ENCODE data around the gene SPHK2.

The SPHK2 gene

DNA sequence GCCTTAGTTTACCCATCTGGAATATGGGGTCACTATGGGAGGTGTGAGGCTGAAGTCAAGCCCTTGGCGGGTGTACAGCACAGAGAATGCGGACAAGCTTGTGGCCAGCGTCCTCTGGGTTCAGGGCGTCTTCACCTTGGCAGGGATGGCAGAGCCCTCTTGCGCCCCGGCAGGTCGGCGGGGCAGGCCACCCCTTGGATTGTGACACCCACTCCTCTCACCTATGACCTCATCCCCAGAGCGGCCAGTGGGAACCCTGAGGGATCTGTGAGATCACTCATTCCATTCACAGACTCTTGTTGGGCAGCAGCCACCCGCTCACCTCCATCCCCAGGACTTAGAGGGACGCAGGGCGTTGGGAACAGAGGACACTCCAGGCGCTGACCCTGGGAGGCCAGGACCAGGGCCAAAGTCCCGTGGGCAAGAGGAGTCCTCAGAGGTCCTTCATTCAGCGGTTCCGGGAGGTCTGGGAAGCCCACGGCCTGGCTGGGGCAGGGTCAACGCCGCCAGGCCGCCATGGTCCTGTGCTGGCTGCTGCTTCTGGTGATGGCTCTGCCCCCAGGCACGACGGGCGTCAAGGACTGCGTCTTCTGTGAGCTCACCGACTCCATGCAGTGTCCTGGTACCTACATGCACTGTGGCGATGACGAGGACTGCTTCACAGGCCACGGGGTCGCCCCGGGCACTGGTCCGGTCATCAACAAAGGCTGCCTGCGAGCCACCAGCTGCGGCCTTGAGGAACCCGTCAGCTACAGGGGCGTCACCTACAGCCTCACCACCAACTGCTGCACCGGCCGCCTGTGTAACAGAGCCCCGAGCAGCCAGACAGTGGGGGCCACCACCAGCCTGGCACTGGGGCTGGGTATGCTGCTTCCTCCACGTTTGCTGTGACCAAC lies 12.6 kb upstream of the SPHK2 start, which contains the start of gene SPACA4:
Gene SPACA4, plus strand, starts transcription at position 280 of the 896 bp plus-strand sequence. Its CDS starts 237 bp downstream, at position 517.
- DNase-seq, result no peak

DNA sequence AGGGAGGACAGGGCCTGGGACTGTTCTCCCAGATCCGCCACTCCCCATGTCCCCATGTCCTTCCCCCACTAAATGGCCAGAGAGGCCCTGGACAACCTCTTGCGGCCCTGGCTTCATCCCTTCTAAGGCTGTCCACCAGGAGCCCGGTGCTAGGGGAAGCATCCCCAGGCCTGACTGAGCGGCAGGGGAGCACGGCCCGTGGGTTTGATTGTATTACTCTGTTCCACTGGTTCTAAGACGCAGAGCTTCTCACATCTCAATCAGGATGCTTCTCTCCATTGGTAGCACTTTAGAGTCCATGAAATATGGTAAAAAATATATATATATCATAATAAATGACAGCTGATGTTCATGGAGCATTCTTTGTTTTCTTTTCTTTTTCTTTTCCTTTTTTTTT lies 11.9 kb upstream of the SPHK2 start:
- no peak for DNase-seq

DNA sequence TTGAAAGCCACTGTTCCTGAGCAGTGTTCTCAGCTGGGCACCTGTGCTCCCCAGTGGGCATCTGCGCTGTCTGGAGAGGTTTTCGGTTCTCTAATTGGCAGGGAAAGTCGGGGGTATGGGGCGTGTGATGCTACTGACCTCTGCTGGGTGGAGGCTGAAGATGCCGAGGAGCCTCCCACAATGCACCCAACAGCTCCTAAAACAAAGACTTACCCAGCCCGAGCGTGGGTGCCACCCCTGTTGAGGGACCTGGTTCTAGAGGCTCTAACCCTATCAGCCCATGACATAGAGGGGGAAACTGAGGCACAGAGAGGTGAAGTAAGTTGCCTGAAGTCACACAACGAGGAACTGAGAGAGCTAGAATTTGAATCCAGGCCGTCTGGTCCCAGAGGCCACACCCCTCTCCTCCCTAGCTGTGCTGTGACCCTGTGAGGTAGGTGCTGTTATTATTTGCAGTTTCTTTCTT lies 10.5 kb upstream of the SPHK2 start:
- peak; percentile 58 for DNase-seq

DNA sequence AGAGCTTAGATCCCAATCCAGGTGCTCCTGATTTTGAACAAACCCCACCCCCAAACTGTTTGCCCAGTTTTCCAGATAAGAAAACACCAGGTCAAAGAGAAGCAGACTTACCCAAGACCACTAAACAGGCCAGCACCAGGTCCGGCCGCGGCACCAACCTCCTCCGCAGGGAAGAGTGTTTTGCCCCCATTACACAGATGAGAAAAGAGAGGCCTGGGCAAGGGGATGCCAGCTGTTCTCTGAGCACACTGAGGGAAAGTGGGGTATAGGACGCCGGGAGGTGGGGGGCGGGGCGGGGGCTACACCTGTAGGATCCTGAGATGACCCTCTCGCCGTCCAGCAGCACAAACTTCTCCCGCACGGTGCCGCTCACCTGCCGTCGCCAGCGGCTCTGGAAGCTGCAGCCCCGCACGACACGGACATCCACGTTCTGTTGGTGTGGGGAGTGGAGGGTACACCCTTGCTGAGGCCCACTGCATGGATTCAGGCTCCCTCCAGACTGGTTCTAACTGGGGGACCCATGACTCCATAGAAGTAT lies 9.7 kb upstream of the SPHK2 start:
- DNase-seq, result no peak

DNA sequence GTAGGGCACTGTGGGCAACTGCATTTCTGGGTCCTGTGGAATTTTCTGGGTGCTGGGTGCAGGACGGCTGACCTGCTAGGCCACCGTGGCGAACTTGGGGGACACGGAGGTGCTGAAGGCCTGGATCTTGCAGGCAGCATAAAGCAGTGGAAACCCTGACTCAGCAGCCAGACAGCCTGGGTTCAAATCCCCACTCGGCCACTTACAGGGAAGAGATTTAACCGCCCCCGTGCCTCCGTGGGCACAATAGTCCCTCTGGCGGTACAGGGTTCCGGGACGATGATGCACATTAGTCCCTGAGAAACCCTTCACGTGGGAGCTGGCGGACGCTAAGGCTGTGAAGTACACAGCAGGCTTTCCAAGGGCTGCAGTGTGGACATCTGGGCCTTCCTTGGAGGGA lies 7.4 kb upstream of the SPHK2 start:
- DNase-seq, result no peak

DNA sequence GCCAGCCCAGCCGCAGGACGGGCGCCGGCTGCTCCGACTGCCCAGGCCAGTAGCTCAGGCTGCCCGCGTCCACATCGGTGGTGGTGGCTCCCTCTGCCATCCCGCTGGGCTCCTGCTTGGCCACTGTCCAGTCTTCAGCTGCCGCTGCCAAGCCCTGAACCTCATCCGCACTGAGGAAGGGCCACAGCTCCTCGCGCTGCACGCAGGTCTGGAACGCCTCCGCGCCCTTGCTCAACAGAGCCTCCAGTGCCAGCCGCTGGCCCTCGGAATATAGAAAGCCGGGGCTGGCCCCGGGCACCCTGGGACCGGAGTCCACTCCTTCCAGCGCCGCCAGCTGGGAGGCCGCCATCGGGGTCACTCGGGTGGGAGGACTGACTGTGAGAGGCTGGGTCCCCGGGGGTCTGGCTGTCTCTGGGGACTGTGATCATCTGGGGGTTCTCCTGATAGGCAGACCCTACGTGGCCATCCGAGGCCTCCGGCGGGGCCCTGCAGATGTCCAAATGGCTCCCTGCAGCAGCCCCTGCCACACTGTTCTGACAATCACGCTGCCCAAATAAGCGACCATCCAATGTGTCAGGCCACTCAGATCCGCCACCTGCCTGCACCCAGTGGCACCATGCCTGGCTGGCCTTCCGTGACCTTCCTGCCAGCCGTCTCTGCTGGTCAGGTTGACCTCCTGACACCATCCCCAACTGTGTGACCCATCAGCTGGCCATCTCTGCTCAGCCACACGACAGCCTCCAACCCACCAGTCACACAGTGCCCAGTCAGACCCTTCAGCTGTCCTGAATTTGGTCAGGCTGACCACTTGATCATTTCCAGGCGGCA lies 6.1 kb upstream of the SPHK2 start:
- no peak for DNase-seq

DNA sequence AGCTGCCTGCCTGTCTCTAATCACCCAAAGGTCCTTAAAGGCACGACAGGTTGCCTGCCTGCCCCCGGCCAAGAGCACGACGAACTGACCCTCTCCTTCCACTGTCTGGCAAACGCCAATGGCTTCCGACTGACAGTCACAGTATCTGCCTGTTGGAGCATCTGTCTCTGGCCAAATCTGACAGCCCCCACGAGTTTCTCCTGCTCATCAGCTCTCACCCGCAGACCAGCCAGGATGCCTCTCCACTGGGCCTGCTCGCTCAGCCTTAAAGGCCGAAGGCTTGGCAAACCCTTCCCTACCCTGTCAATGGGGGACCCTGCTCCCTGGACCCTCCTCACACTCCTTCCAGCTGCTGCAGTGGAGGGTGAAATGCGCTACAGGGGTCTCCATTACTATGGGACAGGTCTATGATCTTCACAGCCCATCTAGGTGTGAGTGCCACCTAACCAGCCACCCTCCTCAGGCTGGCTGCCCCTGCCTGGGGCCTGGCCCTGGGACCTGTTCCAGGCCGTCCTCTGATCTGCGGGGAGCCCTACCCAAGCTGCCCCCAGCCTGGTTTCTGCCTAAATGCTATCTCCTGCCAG lies 5.4 kb upstream of the SPHK2 start:
- no peak for DNase-seq

DNA sequence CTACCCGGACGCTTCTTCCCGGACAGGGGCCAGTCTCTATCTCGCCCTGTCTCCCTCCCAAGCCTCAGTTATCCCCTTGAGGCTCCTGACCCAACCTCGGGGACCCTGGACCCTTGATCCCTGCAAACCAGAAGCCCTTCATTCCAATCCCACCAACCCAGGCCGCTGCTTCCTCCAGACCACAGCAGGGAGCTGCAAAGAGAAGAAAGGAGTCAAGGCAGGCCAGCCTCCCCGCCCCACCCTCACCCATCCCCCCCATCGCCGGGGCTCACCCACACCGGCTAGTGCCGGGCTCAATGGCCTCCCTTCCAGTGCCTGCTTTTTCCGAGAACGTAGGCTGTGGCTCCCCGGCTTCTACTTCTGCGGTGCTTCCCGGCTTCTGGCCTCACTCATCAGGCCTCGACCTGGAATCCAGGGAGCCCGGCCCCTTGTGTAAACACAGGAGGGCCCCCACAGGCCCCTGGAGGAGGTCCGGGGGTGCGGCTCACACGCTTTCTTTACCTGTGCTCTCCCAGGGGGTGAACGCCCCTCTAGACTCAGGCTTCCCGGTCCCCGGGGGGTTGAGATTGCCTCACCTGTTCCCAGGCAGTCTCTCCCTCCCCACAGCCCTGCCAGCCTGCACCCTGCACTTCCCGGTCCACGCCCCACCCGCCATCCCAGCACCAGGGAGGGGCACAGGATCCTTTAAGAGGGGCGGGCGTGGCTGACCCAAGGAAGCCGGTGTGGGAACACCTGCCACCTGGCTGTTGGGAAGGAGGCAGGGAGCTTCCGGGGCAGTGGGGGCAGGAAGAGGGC lies 4.7 kb upstream of the SPHK2 start, which contains the start of gene FAM83E:
Gene FAM83E, minus strand, starts transcription at position 641 of the 795 bp plus-strand sequence. CDS start 1,704 bp downstream, outside the sequence.
- no peak for DNase-seq

DNA sequence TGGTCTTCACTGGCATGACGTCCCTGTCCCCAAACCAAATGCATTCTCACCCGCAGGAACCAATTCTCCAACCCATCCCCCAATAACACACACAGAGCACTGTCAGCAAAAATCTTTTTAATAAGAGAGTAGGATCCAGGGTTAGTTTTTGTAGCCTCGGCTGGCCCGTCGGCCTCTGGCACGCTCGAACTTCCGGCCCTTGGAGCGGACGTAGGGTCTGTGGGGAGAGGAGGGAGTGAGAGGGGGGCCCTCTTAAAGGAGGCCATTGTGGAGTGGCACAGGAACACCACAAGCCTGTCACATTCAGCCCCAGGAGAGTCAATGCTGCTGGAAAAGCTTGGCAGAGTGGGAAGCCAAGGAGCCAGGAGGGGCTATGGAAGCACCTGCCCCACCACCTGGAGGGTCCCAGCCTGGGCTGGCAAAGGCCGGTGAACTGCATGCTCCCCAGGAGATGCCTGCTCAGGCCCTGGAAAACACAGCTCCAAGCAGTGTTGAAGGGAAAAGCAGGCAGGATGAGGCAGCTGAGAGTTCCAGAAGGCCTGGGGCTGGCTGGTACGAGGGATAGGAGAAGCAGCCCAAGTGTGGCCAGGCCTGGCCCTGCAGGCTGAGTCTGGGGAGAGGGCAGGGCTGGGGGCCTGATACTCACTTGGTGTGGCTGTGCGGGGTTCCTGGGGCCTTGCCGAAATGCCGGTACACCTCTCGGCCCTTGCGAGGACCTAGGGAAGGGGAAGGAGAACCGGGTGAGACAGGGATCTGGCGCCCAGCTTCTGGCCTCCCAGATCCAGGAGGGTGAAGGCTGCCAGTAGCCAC lies 3.9 kb upstream of the SPHK2 start:
- no peak for DNase-seq

DNA sequence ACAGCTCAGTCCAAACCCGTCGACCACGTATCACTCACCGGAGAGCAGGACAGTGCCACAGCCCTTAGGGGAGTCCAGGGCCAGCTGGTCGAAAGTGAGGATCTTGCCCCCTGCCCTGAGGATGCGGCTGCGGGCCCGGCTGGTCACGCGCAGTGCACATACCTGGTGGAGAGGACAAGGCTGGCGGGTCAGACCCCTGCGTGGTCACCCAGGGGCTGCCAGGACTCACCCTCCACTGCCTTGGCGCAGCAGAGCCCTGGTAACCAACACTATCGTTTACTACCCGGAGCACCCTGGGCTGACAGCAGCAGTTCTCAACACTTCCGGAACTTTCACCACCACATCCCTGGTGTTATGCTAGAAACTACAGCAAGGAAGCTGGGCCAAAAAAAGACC lies 3.3 kb upstream of the SPHK2 start:
- DNase-seq, result no peak

DNA sequence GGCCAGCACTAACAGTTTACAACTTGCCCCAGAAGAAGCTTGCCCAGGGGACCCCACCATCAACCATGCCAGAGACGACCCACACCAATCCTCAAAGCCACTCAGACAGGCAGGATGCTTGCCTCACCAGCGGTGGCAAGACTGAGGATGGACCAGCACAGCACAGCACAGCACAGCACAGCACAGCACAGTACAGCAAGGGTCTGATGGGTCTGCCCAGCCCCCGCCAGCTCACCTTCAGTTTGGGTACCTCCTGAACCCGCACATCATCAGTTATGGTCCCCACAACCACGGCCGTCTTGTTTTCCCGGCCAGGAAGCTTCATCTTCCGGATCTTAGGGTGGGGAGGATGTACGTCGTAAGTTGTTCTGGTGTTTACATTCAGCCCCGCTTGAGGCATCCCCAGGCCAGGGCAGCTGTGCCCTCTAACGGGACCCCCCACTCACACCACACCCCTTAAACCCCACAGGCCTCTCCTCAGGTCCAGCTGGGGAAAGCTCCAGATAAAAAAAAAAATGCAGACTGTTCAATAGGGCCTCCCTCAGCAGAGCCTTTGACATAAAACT lies 2.7 kb upstream of the SPHK2 start:
- DNase-seq, result no peak

DNA sequence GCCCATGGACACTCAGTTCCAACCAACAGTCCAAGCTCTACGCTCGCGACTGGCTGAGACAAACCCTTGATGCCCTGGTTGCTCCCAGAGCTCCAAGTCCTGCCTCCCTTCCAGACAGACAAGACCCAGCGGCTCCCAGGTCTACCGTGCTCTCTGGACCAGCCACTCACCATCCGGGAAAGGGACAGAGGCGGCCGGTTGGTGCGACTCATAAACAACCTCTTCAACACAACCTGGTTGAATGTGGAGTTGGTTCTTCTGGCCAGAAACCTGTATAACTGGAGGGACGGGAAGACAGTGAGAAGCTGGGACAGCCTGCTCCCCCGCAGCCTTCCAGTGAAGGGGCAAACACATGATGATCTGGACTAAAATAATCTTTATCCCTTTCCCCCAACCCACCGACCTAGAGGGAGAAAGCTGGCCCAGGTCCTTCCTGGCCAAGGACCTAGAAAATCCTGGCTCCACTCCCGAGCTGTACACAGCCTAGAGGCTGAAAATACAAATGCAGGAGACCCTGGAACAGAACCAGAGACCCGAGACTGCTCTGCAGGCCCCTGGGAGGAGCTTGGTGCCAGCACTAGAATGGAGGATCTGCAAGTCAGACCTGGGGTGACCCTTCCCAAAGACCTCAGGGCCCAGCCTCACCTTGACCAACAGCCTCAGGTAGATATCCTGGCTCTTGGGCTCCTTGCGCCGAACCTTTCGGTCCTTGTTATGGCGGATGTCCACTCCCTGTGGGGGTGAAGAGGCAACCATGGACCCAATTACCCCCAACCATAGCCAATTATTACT lies 2.0 kb upstream of the SPHK2 start:
- DNase-seq, result no peak

DNA sequence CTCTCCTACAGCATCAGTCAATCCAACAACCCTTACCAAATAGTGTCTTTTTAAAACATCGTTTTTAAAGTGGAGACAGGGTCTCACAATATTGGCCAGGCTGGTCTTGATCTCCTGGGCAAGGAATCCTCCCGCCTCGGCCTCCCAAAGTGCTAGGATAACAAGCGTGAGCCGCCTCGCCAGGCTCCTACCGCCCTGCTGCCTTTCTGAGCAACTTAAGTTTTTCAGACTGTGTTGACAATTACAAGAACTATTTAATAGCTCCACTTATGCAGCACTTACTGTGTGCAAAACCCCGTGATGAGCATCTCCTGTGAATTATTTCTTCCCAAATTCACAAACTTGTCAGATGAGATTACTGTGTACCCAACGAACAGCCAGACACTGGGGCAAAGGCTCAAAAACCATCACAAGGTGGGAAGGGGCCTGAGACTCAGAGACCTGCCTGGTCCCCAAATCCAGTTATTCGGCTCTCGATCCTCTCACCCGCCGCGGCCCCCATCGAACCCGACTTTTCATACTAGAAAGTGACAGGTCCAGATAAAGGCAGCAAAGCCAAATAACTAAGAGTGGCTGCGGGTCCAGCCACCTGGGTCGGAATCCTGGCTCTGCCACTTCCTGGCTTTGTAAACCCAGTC lies 909 bp upstream of the SPHK2 start:
- DNase-seq, result no peak

DNA sequence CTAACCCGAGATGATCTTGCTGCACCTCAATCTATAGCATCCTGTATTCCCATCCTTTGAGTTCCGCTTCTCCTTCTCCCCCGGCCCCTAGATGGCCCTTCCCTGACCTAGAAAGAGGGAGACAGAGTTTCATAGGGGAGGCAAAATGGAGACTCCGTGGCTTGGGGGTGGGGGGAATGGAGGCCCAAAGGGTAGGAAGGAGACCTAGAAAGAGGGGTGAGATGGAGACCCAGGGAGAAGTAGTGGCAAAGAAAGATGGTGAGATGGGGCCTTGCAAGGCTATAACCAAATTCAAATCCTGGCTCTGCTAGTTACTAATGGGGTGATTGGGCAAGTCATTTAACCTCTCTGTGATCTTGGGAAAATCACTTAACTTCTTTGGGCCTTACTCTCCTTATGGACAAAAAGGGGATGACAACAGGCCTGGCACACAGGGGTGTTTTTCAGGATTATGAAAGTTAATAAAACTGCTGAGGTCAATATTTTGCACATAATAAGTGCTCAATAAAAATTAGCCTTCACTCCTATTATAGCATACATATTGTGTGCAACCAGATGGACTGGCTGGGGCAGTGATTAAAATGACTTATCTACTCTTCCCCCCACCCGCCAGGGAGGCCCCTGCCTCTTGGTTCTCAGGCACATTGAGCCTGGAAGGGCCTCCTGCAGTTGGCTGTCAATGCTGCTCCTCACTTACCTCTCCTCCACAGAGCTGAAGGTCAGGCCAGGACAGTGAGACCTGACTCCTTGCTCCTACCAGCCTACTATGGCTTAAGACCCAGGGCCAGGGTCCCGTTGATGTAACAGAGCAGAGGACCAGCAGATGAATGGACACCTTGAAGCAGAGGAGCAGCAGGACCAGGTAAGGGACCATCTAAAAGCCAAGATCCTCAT lies 633 bp downstream of the SPHK2 start:
- DNase-seq, result no peak

DNA sequence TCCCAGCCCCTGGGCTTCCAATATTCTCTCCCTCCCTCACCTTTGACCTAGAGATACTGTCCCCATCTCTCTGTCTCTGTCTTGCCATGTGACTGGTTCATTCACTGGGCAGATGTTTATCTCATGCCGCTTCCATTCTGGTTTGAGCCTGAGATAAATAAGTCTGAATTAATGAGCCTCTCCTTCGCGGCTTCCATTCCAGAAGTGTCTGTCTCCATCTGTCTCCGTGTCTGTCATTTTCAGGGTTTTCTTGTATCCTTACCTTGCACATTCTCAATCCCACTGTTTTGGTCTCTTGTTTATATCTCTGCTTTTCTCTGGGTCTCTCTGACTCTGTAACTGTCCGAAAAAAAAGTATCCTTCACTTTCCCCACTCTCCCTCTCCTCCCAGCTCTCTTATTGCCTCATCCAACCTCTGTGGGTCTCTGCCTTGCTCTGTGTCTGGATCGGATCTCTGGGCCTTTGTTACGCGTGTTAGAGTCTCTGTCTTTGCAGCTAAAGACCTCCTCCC lies 4.3 kb downstream of the SPHK2 start:
- DNase-seq, result no peak

DNA sequence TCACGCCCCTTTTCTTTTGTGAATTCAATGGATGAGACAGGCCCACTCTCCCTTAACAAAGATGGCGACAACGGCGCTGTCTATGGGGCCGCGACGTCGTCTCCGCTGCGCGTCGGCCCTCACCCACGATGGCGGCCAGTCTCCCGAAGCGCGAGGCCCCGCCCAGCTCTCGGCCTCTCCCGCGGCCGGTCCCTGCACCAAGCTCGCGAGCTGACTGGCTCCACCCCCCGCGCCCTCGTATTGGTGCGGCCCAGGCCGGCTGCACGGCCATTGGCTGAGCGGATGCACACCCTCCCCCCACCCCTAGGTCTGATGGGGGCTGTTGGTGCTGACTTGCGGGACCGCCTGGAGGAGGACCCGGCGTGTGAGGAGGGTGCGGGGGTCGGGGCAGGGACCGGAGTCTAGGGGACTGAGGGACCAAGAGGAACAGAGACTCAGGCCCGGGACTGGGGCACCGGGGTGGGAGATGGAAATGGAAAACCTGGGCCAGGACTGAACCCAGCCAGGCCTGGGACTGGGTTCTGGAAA lies 4.8 kb downstream of the SPHK2 start:
- peak; percentile 98 for DNase-seq

DNA sequence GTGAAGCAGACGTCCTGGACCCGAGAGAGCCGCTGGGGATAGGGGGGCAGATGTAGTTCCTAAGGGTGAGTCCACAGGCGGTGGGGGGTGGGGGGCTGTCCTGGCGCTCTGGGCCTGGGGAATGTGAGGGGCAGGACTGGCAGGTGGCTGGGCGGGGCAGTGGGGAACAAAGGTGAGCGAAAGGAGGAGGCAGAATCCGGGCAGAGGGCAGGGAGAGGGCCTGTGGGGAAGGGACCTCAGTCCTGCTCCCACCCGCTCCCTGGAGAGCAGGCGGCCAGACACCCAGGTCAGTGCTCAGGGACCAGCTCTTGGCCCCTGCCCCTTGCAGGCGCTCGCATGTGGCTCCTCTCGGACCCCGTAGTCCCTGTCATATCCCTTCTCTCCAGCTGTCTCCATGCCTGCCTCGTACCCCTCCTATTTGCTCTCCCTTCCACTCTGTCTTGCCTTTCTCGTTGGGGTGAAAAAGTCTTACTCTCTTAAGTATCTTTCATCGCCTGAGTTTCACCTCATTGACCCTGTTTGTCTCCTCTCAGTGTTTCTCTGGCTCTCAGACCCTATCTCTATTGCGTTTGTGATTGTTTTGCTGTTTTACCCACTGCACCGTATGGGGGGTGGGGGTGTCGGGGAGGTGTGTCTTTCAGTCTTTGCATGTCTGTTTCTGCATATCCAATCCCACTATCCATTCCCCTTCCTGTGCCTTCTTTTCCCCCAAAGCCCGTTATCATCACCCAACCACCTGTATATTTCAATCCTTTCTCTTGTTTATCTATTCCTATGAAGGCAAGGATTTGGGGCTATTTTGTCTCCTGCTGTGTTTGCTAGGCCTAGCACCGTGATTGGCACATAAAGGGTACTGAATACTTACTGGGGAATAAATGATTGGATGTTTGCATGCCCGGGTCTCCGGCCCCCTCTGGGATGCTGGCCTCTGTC lies 5.8 kb downstream of the SPHK2 start:
- no peak for DNase-seq

All from activated CD4-positive, alpha-beta T cell treated with anti-CD3 and anti-CD28 coated beads, Interleukin-2, amount 50 U/mL, for 16 hours (primary cell).